Measurements from ENCODE around the gene KLHL21.
"Not testable (repeated sequence)": the region's sequence is repeated elsewhere in the genome, so short reads cannot be mapped to it uniquely, and the experiment has no call there.

KLHL21 gene

GRCh38 chr1:6578624-6579373, 23.9 kb downstream of the KLHL21 start:
- peak overlapping the region in 1 of 2 donors; percentile 80 for H3K4me3 ChIP-seq (ENCODE audit: low read depth in 1 of 2, low read length in 2 of 2)
- H3K27me3 ChIP-seq (ENCODE audit: control insufficient read depth in 1 of 2, insufficient read depth in 2 of 2, low read length in 2 of 2) = no peaks in the 10 kb centered on the region
- H3K9ac ChIP-seq (ENCODE audit: low read length) = peak overlapping the region; percentile 63
- H3K27ac ChIP-seq (ENCODE audit: low read depth, low read length) = peak overlapping the region; percentile 70
- peaks cover 29% of the 10 kb centered on the region for H3K4me1 ChIP-seq (ENCODE audit: insufficient read depth, low read length)
- no peaks in the 10 kb centered on the region for H3K9me3 ChIP-seq (ENCODE audit: low read length)
- peaks cover 5% of the 10 kb centered on the region for H3K36me3 ChIP-seq (ENCODE audit: insufficient read depth, low read length)

DNA sequence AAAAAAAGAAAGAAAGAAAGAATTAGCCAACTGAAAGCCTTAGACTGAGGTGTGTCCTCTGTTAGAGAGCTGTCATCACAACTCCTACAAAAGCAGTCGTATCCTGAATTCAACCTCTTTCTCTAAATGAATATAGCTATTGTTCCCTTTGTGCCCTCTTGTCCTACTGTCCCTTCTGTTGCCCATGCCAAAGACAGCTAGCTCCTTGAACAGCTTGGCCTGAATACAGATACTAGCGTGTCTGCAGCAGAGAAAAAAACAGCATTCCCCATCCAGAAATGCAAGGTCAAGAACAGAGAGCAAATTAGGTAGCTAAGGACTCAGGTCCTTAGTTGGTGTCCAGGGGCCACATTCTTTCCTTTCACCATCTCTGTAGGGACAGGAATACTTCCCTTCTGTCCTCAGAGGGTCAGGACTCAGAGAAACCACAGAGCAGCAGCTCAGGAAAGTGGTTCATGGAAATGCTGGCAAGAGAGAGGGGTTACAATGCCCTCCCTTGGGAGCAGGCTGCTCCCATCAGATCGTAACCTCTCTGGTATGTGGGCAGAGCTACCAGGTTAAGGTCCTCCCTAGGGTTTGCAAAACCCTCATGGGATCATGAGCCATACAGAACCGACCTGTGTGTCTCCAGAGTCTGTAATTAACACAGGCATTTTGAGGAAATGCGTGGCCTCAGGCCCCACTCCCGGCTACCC, 24.7 kb downstream of the KLHL21 start:
- Histone ChIP-seq H3K27ac (ENCODE audit: low read depth, low read length) (no peak overlapping the region), H3K9ac (ENCODE audit: low read length) (no peak overlapping the region), H3K9me3 (ENCODE audit: low read length) (no peaks in the 10 kb centered on the region), H3K36me3 (ENCODE audit: insufficient read depth, low read length) (peaks cover 5% of the 10 kb centered on the region), H3K27me3 (ENCODE audit: control insufficient read depth in 1 of 2, insufficient read depth in 2 of 2, low read length in 2 of 2) (no peaks in the 10 kb centered on the region), H3K4me3 (ENCODE audit: low read depth in 1 of 2, low read length in 2 of 2) (no peak overlapping the region), H3K4me1 (ENCODE audit: insufficient read depth, low read length) (peaks cover 29% of the 10 kb centered on the region)

DNA sequence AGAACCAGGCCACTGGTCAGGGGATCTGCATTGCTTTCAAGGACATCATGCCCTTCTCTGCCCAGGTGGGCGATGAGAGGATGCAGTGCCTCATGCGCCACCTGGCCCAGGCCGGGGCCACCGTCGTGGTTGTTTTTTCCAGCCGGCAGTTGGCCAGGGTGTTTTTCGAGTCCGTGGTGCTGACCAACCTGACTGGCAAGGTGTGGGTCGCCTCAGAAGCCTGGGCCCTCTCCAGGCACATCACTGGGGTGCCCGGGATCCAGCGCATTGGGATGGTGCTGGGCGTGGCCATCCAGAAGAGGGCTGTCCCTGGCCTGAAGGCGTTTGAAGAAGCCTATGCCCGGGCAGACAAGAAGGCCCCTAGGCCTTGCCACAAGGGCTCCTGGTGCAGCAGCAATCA, 27.9 kb downstream of the KLHL21 start:
- H3K9me3 ChIP-seq (ENCODE audit: low read length) = no peaks in the 10 kb centered on the region
- no peaks in the 10 kb centered on the region for H3K36me3 ChIP-seq (ENCODE audit: insufficient read depth, low read length)
- no peak overlapping the region for H3K9ac ChIP-seq (ENCODE audit: low read length)
- H3K27ac ChIP-seq (ENCODE audit: low read depth, low read length) = no peak overlapping the region
- H3K27me3 ChIP-seq (ENCODE audit: control insufficient read depth in 1 of 2, insufficient read depth in 2 of 2, low read length in 2 of 2) = no peaks in the 10 kb centered on the region
- H3K4me1 ChIP-seq (ENCODE audit: insufficient read depth, low read length) = peaks cover 7% of the 10 kb centered on the region
- no peak overlapping the region for H3K4me3 ChIP-seq (ENCODE audit: low read depth in 1 of 2, low read length in 2 of 2)

GRCh38 chr1:6574025-6574620, 28.5 kb downstream of the KLHL21 start:
- Histone ChIP-seq H3K36me3 (ENCODE audit: insufficient read depth, low read length) (no peaks in the 10 kb centered on the region), H3K9me3 (ENCODE audit: low read length) (no peaks in the 10 kb centered on the region), H3K9ac (ENCODE audit: low read length) (no peak overlapping the region), H3K4me3 (ENCODE audit: low read depth in 1 of 2, low read length in 2 of 2) (no peak overlapping the region), H3K27me3 (ENCODE audit: control insufficient read depth in 1 of 2, insufficient read depth in 2 of 2, low read length in 2 of 2) (no peaks in the 10 kb centered on the region), H3K4me1 (ENCODE audit: insufficient read depth, low read length) (peaks cover 3% of the 10 kb centered on the region), H3K27ac (ENCODE audit: low read depth, low read length) (no peak overlapping the region)

DNA sequence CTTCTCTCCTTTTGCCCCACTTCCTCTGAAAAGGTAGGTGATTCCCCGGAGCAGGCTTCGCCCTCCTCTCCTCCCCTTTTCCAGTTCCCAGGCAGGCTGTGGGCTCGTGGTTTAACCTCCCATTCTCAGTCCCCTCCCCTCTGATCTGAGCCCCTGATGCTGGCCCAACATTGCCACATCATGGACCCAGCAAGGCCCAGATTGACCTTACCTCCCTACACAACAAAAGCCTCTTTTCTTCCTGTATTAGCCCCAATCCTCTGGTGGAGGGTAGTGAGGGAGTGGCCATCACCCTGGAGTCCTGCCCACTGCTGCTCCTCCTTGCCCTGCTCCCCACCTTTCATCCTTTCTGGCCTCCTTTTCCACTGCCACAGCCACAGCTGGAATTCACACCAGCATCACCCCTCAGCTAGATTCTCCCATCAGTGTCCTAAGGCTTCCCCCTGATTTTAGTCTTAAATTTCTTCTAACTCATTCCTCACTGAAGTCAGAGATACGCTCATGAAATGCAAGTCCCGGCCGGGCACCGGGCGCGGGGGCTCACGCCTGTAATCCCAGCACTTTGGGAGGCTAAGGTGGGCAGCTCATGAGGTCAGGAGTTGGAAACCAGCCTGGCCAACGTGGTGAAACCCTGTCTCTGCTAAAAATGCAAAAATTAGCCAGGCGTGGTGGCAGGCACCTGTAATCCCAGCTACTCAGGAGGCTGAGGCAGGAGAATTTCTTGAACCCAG, 29.9 kb downstream of the KLHL21 start:
- no peaks in the 10 kb centered on the region for H3K27me3 ChIP-seq (ENCODE audit: control insufficient read depth in 1 of 2, insufficient read depth in 2 of 2, low read length in 2 of 2)
- H3K9ac ChIP-seq (ENCODE audit: low read length) = no peak overlapping the region
- no peaks in the 10 kb centered on the region for H3K9me3 ChIP-seq (ENCODE audit: low read length)
- H3K4me3 ChIP-seq (ENCODE audit: low read depth in 1 of 2, low read length in 2 of 2) = no peak overlapping the region
- no peaks in the 10 kb centered on the region for H3K4me1 ChIP-seq (ENCODE audit: insufficient read depth, low read length)
- H3K36me3 ChIP-seq (ENCODE audit: insufficient read depth, low read length) = no peaks in the 10 kb centered on the region
- H3K27ac ChIP-seq (ENCODE audit: low read depth, low read length) = no peak overlapping the region

DNA sequence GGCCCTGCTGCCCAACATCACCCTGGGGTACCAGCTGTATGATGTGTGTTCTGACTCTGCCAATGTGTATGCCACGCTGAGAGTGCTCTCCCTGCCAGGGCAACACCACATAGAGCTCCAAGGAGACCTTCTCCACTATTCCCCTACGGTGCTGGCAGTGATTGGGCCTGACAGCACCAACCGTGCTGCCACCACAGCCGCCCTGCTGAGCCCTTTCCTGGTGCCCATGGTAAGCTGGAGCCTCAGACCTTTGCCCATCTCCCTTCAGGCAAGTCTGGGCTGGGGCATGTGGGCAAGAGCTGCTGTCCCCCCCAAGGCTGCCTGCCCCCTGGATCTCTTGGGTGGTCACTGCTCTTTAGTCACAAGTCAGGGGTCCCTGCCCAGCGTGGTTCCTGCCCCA, 31.7 kb downstream of the KLHL21 start:
- Histone ChIP-seq H3K36me3 (ENCODE audit: insufficient read depth, low read length) (no peaks in the 10 kb centered on the region), H3K27ac (ENCODE audit: low read depth, low read length) (no peak overlapping the region), H3K9me3 (ENCODE audit: low read length) (no peaks in the 10 kb centered on the region), H3K27me3 (ENCODE audit: control insufficient read depth in 1 of 2, insufficient read depth in 2 of 2, low read length in 2 of 2) (no peaks in the 10 kb centered on the region), H3K4me3 (ENCODE audit: low read depth in 1 of 2, low read length in 2 of 2) (no peak overlapping the region), H3K9ac (ENCODE audit: low read length) (no peak overlapping the region), H3K4me1 (ENCODE audit: insufficient read depth, low read length) (no peaks in the 10 kb centered on the region)

GRCh38 chr1:6570100-6570499, 32.6 kb downstream of the KLHL21 start:
- Histone ChIP-seq H3K4me1 (ENCODE audit: insufficient read depth, low read length) (no peaks in the 10 kb centered on the region), H3K27me3 (ENCODE audit: control insufficient read depth in 1 of 2, insufficient read depth in 2 of 2, low read length in 2 of 2) (no peaks in the 10 kb centered on the region), H3K9ac (ENCODE audit: low read length) (no peak overlapping the region), H3K36me3 (ENCODE audit: insufficient read depth, low read length) (no peaks in the 10 kb centered on the region), H3K9me3 (ENCODE audit: low read length) (no peaks in the 10 kb centered on the region), H3K27ac (ENCODE audit: low read depth, low read length) (no peak overlapping the region), H3K4me3 (ENCODE audit: low read depth in 1 of 2, low read length in 2 of 2) (no peak overlapping the region)

- Histone ChIP-seq H3K4me3 (ENCODE audit: low read depth in 1 of 2, low read length in 2 of 2) (no peak overlapping the region), H3K9ac (ENCODE audit: low read length) (no peak overlapping the region), H3K27ac (ENCODE audit: low read depth, low read length) (no peak overlapping the region), H3K4me1 (ENCODE audit: insufficient read depth, low read length) (no peaks in the 10 kb centered on the region), H3K36me3 (ENCODE audit: insufficient read depth, low read length) (no peaks in the 10 kb centered on the region), H3K9me3 (ENCODE audit: low read length) (no peaks in the 10 kb centered on the region), H3K27me3 (ENCODE audit: control insufficient read depth in 1 of 2, insufficient read depth in 2 of 2, low read length in 2 of 2) (no peaks in the 10 kb centered on the region)
Measured at GRCh38 chr1:6569033-6569432, 33.6 kb downstream of the KLHL21 start.

DNA sequence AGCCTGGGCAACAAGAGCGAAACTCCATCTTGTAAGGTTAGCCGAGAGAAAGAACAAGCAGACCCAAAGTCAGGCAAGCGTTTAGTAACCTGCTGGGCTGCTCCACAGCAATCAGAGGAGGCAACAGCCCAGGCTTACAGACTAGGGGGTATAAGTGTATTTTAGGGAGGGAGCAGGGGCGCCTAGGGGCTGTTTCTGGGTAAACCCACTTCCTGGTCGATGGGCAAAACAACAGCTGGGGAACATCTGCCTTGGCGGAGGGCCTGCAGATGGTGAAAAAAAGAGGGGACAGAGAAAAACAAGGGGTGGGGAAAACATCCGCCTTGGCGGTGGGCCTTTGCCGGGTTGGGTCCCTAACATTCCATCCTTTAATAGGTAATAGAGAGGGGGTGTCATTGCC, 42.4 kb downstream of the KLHL21 start:
- no peak overlapping the region for H3K9ac ChIP-seq (ENCODE audit: low read length)
- no peaks in the 10 kb centered on the region for H3K9me3 ChIP-seq (ENCODE audit: low read length)
- no peak overlapping the region for H3K4me3 ChIP-seq (ENCODE audit: low read depth in 1 of 2, low read length in 2 of 2)
- no peaks in the 10 kb centered on the region for H3K36me3 ChIP-seq (ENCODE audit: insufficient read depth, low read length)
- no peaks in the 10 kb centered on the region for H3K27me3 ChIP-seq (ENCODE audit: control insufficient read depth in 1 of 2, insufficient read depth in 2 of 2, low read length in 2 of 2)
- no peak overlapping the region for H3K27ac ChIP-seq (ENCODE audit: low read depth, low read length)
- H3K4me1 ChIP-seq (ENCODE audit: insufficient read depth, low read length) = no peaks in the 10 kb centered on the region

DNA sequence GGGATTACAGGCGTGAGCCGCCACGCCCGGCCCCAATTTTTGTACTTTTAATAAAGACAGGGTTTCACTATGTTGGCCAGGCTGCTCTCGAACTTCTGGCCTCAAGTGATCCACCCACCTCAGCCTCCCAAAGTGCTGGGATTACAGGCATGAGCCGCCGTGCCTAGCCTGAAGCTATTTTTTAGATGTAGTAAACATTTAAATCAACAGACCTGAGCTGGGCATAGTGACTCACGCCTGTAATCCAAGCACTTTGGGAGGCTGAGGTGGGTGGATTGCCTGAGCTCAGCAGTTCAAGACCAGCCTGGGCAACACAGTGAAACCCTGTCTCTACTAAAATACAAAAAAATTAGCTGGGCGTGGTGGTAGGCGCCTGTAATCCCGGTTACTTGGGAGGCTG, 43.5 kb downstream of the KLHL21 start:
- H3K4me1 ChIP-seq (ENCODE audit: insufficient read depth, low read length); H3K9me3 ChIP-seq (ENCODE audit: low read length); H3K9ac ChIP-seq (ENCODE audit: low read length); H3K27ac ChIP-seq (ENCODE audit: low read depth, low read length); H3K36me3 ChIP-seq (ENCODE audit: insufficient read depth, low read length); H3K4me3 ChIP-seq (ENCODE audit: low read depth in 1 of 2, low read length in 2 of 2); H3K27me3 ChIP-seq (ENCODE audit: control insufficient read depth in 1 of 2, insufficient read depth in 2 of 2, low read length in 2 of 2): not testable (repeated sequence)

GRCh38 chr1:6557597-6557996, 45.1 kb downstream of the KLHL21 start:
- Histone ChIP-seq H3K9me3 (ENCODE audit: low read length) (no peaks in the 10 kb centered on the region), H3K9ac (ENCODE audit: low read length) (no peak overlapping the region), H3K27me3 (ENCODE audit: control insufficient read depth in 1 of 2, insufficient read depth in 2 of 2, low read length in 2 of 2) (no peaks in the 10 kb centered on the region), H3K36me3 (ENCODE audit: insufficient read depth, low read length) (no peaks in the 10 kb centered on the region), H3K4me3 (ENCODE audit: low read depth in 1 of 2, low read length in 2 of 2) (no peak overlapping the region), H3K4me1 (ENCODE audit: insufficient read depth, low read length) (peaks cover 16% of the 10 kb centered on the region), H3K27ac (ENCODE audit: low read depth, low read length) (no peak overlapping the region)

All from muscle layer of colon (tissue), 2 donors.